Non-pigmented ciliary epithelial cell (primary cell): ENCODE results near the gene UBE2O.

Experiments
- DNase-seq: peaks from one replicate; pipeline ENCODE4 v3.0.0-alpha.2; 2010; ENCODE audit warnings: low read depth

The UBE2O gene

GRCh38 chr17:76345377-76345974, 107.5 kb downstream of the UBE2O start:
- DNase-seq = no peak

GRCh38 chr17:76343106-76343505, 109.8 kb downstream of the UBE2O start:
- DNase-seq = no peak

GRCh38 chr17:76341301-76341700, 111.7 kb downstream of the UBE2O start:
- DNase-seq = no peak
